ENCODE results near the gene ALPG. TPM values are rescaled to one million over a fixed set of nuclear protein-coding genes. Genes with fewer than 3 reads are reported as not detected.

The ALPG gene
- polyA plus RNA-seq, 1 donor (not counting 4 experiments of a cell fraction or from before 2014, with no cell fraction given) = not detected

GRCh38 chr2:232419245-232420072 is 12.8 kb downstream of the ALPG start:
- DNase-seq (ENCODE audit: low read depth, low spot score) (no peak), FAIRE-seq (no peak)
- no peak overlapping the region for H3K9ac ChIP-seq (ENCODE audit: control insufficient read depth, extremely low read depth, insufficient read depth, low read length)
- H2AFZ ChIP-seq (ENCODE audit: control insufficient read depth, low read length) = peak overlapping the region; percentile 15
- peak overlapping the region in 2 of 3 experiments; percentile 49 to 57 for H3K4me3 ChIP-seq (ENCODE audit: control insufficient read depth in 2 of 3, extremely low read depth in 1 of 3, insufficient read depth in 2 of 3, low read depth in 1 of 3, low read length in 3 of 3)
- H3K9me1 ChIP-seq (ENCODE audit: control insufficient read depth, extremely low read depth, insufficient read depth, low read length) = no peaks in the 10 kb centered on the region
- H3K4me2 ChIP-seq (ENCODE audit: control insufficient read depth, extremely low read depth, insufficient read depth, low read depth, low read length) = peak overlapping the region; percentile 64
- H3K79me2 ChIP-seq (ENCODE audit: control insufficient read depth, insufficient read depth, low read length) = no peaks in the 10 kb centered on the region
- H4K20me1 ChIP-seq (ENCODE audit: control insufficient read depth, extremely low read depth, insufficient read depth, low read length) = peaks cover 2% of the 10 kb centered on the region
- peaks cover 65% of the 10 kb centered on the region for H3K27me3 ChIP-seq (ENCODE audit: control insufficient read depth, extremely low read depth, insufficient read depth, low read length)
- TF ChIP-seq CTCF (optimal IDR thresholded peaks at IDR 0.05 in 1 of 3, IDR thresholded peaks at IDR 0.05 in 1 of 3, conservative IDR thresholded peaks at IDR 0.05 in 1 of 3; ENCODE audit: extremely low read depth in 1 of 3, insufficient read depth in 2 of 3, low read length in 3 of 3) = no peak
- no peak for TF ChIP-seq EZH2 (IDR thresholded peaks at IDR 0.05; ENCODE audit: low read length)
- peaks cover 9% of the 10 kb centered on the region for H3K4me1 ChIP-seq (ENCODE audit: control insufficient read depth, extremely low read depth, insufficient read depth, low read length)
- H3K9me3 ChIP-seq (ENCODE audit: control insufficient read depth, low read depth, low read length) = peaks cover 2% of the 10 kb centered on the region
- H3K36me3 ChIP-seq (ENCODE audit: control insufficient read depth in 2 of 2, extremely low read depth in 1 of 2, insufficient read depth in 2 of 2, low read length in 2 of 2) = no peaks in the 10 kb centered on the region
- no peak overlapping the region for H3K27ac ChIP-seq (ENCODE audit: control insufficient read depth, insufficient read depth, low read length)
- dilution Hi-C loops (cut with MboI; ENCODE audit: extremely low pct_ligation_motif_present, low sequenced_read_pairs) = no loop called here

GRCh38 chr2:232420073-232420454 is 13.4 kb downstream of the ALPG start:
- H4K20me1 ChIP-seq (ENCODE audit: control insufficient read depth, extremely low read depth, insufficient read depth, low read length) = peaks cover 2% of the 10 kb centered on the region
- peaks cover 2% of the 10 kb centered on the region for H3K9me3 ChIP-seq (ENCODE audit: control insufficient read depth, low read depth, low read length)
- no peaks in the 10 kb centered on the region for H3K79me2 ChIP-seq (ENCODE audit: control insufficient read depth, insufficient read depth, low read length)
- no peak overlapping the region for H3K9ac ChIP-seq (ENCODE audit: control insufficient read depth, extremely low read depth, insufficient read depth, low read length)
- H3K4me1 ChIP-seq (ENCODE audit: control insufficient read depth, extremely low read depth, insufficient read depth, low read length) = peaks cover 9% of the 10 kb centered on the region
- TF ChIP-seq CTCF (optimal IDR thresholded peaks at IDR 0.05 in 1 of 3, IDR thresholded peaks at IDR 0.05 in 1 of 3, conservative IDR thresholded peaks at IDR 0.05 in 1 of 3; ENCODE audit: extremely low read depth in 1 of 3, insufficient read depth in 2 of 3, low read length in 3 of 3) = no peak
- TF ChIP-seq EZH2 (IDR thresholded peaks at IDR 0.05; ENCODE audit: low read length) = no peak
- dilution Hi-C loops (cut with MboI; ENCODE audit: extremely low pct_ligation_motif_present, low sequenced_read_pairs) = no loop called here
- H2AFZ ChIP-seq (ENCODE audit: control insufficient read depth, low read length) = no peak overlapping the region
- H3K36me3 ChIP-seq (ENCODE audit: control insufficient read depth in 2 of 2, extremely low read depth in 1 of 2, insufficient read depth in 2 of 2, low read length in 2 of 2) = no peaks in the 10 kb centered on the region
- H3K9me1 ChIP-seq (ENCODE audit: control insufficient read depth, extremely low read depth, insufficient read depth, low read length) = no peaks in the 10 kb centered on the region
- no peak for FAIRE-seq
- H3K4me3 ChIP-seq (ENCODE audit: control insufficient read depth in 2 of 3, extremely low read depth in 1 of 3, insufficient read depth in 2 of 3, low read depth in 1 of 3, low read length in 3 of 3) = no peak overlapping the region
- H3K27me3 ChIP-seq (ENCODE audit: control insufficient read depth, extremely low read depth, insufficient read depth, low read length) = peaks cover 61% of the 10 kb centered on the region
- DNase-seq (ENCODE audit: low read depth, low spot score) = no peak
- H3K27ac ChIP-seq (ENCODE audit: control insufficient read depth, insufficient read depth, low read length) = no peak overlapping the region
- H3K4me2 ChIP-seq (ENCODE audit: control insufficient read depth, extremely low read depth, insufficient read depth, low read depth, low read length) = peak overlapping the region; percentile 64
